EH (cell line): ENCODE results near the gene FER1L5.

Experiments
- DNase-seq: peaks from one replicate; pipeline ENCODE4 v3.0.0-alpha.2; 2015; ENCODE audit warnings: low read depth

The FER1L5 gene

GRCh38 chr2:96751800-96752199 lies 109.2 kb downstream of the FER1L5 start:
- no peak for DNase-seq

GRCh38 chr2:96753661-96754282 lies 111.2 kb downstream of the FER1L5 start:
- no peak for DNase-seq

- no peak for DNase-seq
Measured at GRCh38 chr2:96754317-96754716, 111.8 kb downstream of the FER1L5 start.
